AG04450 (cell line): ENCODE results near the gene LIX1. TPM values are rescaled to one million over a fixed set of nuclear protein-coding genes. Genes with fewer than 3 reads are reported as not detected.

Experiments used
- CTCF ChIA-PET: fragments of 300-600, 350-600 bp; formaldehyde crosslinking; extraction: SDS; loops from one replicate; lab custom pipeline; 2022; ENCODE audit warnings: antibody characterized with exemption, inconsistent platforms; lab: Charles Lee
- POLR2A ChIA-PET: fragments of 350-600 bp; formaldehyde crosslinking; extraction: SDS; loops from one replicate; lab custom pipeline; 2021; ENCODE audit warnings: antibody characterized with exemption, inconsistent platforms; lab: Yijun Ruan, JAX
- DNase-seq: peaks from one replicate; pipeline ENCODE4 v3.0.0-alpha.2; 2011; ENCODE audit warnings: low read depth, low spot score
- H3K27ac ChIP-seq: one replicate; pipeline ENCODE4 v1.5.1; 2012; ENCODE audit warnings: low read depth, low read length, control low read depth
- H3K27me3 ChIP-seq: one replicate; pipeline ENCODE4 v1.6.0; 2012; ENCODE audit warnings: low read length; ENCODE audit not compliant: control insufficient read depth, insufficient read depth
- H3K4me3 ChIP-seq: 2 replicates; pipeline ENCODE4 v1.5.1; 2011; ENCODE audit warnings: mild to moderate bottlenecking, low read depth, low read length, control low read depth
- H3K9me3 ChIP-seq: 2 replicates; pipeline ENCODE4 v1.5.1; 2012; ENCODE audit warnings: low read length; ENCODE audit not compliant: control insufficient read depth, insufficient read depth
- polyA plus RNA-seq: library from polyadenylated mRNA; depleted of rRNA; stranded (reverse); fragments of >200 nt; gene quantifications from 2 replicates; pipeline ENCODE4 v1.2.3, GENCODE V29; 2011
- TF ChIP-seq, protein P1 (sequence below): IDR thresholded peaks from 2 replicates; pipeline ENCODE4 v1.5.1; 2011; ENCODE audit warnings: low read depth, low read length, control low read depth, inconsistent platforms

The LIX1 gene
- polyA plus RNA-seq, 1 experiment, result not detected

DNA sequence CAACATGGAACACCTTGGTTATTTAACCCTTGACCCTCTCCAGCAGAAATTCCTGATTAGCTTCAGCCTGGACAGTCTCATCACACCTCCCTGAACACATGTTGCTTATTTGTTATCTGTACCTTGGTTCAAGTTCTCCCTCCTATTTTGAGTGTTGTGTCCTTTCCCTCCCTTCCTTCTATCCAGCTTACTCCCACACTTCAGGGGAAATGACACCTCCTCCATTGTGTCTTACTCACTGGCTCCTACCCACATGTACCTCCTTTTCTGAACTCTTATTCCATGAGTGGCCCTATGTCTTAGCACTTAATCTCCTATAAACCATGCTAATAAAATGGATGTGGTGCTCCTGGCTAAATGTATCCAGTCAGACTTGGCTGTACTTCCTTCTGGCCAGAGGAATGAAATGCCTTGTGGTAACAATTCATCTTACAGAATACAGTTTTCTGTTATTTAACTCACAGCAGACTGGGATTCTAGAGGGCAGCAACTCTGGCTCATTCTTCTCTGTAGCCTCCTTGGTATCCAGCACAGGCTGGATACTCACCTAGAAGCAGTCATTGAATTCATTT, 11.2 kb downstream of the LIX1 start:
- TF ChIP-seq, protein P1, sequence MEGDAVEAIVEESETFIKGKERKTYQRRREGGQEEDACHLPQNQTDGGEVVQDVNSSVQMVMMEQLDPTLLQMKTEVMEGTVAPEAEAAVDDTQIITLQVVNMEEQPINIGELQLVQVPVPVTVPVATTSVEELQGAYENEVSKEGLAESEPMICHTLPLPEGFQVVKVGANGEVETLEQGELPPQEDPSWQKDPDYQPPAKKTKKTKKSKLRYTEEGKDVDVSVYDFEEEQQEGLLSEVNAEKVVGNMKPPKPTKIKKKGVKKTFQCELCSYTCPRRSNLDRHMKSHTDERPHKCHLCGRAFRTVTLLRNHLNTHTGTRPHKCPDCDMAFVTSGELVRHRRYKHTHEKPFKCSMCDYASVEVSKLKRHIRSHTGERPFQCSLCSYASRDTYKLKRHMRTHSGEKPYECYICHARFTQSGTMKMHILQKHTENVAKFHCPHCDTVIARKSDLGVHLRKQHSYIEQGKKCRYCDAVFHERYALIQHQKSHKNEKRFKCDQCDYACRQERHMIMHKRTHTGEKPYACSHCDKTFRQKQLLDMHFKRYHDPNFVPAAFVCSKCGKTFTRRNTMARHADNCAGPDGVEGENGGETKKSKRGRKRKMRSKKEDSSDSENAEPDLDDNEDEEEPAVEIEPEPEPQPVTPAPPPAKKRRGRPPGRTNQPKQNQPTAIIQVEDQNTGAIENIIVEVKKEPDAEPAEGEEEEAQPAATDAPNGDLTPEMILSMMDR, result no peak
- ChIA-PET POLR2A (no interaction called here), CTCF (no interaction called here)
- no peak for DNase-seq
- H3K27me3 ChIP-seq, result peaks cover 12% of the 10 kb centered on the region
- H3K4me3 ChIP-seq, result no peak overlapping the region
- no peaks in the 10 kb centered on the region for H3K9me3 ChIP-seq
- H3K27ac ChIP-seq, result no peak overlapping the region

DNA sequence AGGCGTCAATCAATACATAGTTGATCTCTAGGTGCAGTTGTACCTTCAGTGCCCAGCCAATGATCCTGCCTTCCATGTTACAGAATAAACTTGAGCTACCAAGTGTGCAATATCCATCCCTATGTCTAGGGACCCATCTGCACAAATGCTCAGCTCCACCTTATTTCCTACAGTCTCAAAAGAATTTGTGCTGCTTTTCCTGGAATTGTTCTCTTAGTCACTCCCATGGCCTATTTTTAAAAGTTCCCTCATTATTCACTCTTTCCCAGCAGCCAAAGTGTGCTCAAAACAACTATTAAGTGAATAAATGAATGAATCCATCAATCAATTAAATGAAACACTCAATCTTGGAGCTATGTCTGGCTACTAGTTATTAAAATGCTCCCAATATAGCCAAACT, 14.7 kb downstream of the LIX1 start:
- CTCF ChIA-PET, result interaction anchor here (0.6 to 1.0 kb wide), 2 partner anchors 14 to 1678 kb away, joined by 3 to 4 read pairs; no protein-coding TSS in a partner anchor
- TF ChIP-seq, protein P1, result no peak

DNA sequence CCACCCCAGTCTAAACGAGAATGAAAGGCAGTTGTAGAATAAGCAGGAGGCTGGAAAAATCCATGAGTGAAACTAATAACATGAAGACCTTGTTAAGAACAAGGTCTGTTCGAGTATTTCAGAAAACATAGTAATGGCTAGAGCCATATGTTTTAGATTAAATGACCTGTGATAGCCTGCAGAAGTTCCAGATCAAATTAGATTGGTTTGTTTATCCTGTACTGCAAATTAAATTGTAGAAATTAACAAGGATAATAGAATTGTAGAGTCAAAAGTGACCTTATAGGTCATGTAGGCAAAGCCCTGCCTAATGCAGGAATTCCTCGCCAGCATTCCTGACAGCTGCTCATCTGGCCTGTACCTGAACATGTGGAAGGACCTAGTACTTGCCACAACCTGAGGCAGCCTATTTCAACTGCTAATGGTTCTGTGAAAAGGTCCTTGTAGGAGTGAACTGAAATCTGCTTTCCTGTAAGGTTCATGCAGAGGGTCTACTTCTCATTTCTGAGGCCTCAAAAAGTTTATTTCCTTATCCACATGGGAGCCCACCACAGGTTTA, 17.2 kb downstream of the LIX1 start:
- Histone ChIP-seq H3K27me3 (peaks cover 23% of the 10 kb centered on the region), H3K27ac (no peak overlapping the region), H3K4me3 (no peak overlapping the region), H3K9me3 (no peaks in the 10 kb centered on the region)
- POLR2A ChIA-PET, result interaction anchor here (0.5 kb wide), 1 partner anchor 16 kb away, joined by 3 read pairs; no protein-coding TSS in a partner anchor
- CTCF ChIA-PET, result no interaction called here
- DNase-seq, result no peak
- TF ChIP-seq, protein P1, result no peak

More for the DNA sequence above, 14.7 kb downstream of the LIX1 start:
- H3K27ac ChIP-seq, result no peak overlapping the region
- no peak overlapping the region for H3K4me3 ChIP-seq
- no peaks in the 10 kb centered on the region for H3K9me3 ChIP-seq
- H3K27me3 ChIP-seq, result peaks cover 17% of the 10 kb centered on the region
- DNase-seq, result no peak
- POLR2A ChIA-PET, result no interaction called here

DNA sequence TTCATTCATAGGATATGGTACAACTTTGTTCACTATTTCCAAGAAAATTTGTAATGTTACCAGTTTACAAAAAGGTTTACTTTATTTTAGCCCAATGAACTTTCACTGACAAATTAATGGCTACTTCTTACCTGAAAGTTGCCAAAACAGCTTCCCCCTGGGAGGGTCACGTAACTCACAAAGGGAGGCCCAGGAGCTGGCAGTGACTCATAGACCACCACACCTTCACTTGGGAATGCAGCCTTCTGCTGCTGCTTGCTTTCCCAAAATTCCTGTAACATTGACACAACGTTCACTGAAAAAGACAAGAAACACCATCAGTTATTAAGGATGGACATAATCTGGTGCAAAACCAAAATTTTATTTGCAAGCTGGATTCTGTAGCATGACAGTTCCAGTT, 18.1 kb downstream of the LIX1 start:
- CTCF ChIA-PET, result no interaction called here
- Histone ChIP-seq H3K9me3 (no peaks in the 10 kb centered on the region), H3K4me3 (no peak overlapping the region), H3K27ac (no peak overlapping the region), H3K27me3 (peaks cover 20% of the 10 kb centered on the region)
- POLR2A ChIA-PET, result interaction anchor here (0.5 kb wide), 1 partner anchor 17 kb away, joined by 3 read pairs; no protein-coding TSS in a partner anchor
- no peak for DNase-seq
- TF ChIP-seq, protein P1, result no peak

DNA sequence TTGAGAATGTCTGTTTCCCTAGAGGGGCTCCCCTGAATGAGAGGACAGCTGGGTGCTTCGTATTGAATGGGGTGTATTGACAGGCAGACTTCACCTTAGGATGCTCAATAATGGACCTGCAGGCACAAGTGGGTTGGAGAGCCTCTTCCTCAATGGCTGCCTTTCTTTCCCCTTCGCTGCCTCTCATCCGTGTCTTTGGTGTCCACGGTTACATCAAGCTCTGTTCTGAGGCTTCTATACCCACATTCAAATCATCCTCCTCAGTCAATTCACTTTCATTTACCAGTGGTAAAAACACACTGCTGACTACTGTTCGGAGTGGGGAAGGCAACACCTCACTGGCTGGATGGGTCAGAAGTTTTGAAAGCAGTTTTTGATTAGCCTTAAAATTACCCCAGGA, 20.6 kb downstream of the LIX1 start:
- H3K9me3 ChIP-seq, result no peaks in the 10 kb centered on the region
- no peak for DNase-seq
- ChIA-PET POLR2A (no interaction called here), CTCF (interaction anchor here (1.1 kb wide), 1 partner anchor 22 kb away, joined by 3 read pairs; no protein-coding TSS in a partner anchor)
- no peak overlapping the region for H3K4me3 ChIP-seq
- H3K27ac ChIP-seq, result no peak overlapping the region
- H3K27me3 ChIP-seq, result peaks cover 25% of the 10 kb centered on the region
- TF ChIP-seq, protein P1, result no peak
